Testis (tissue), 3 donors: Measurements from ENCODE around the gene CREG2. TPM values are rescaled to one million over a fixed set of nuclear protein-coding genes. Genes with fewer than 3 reads are reported as not detected.
A peak's percentile ranks its signal among the peaks of the same experiment; 100 is the strongest.

Experiments
- DNase-seq: peaks from one replicate; pipeline ENCODE4 v3.0.0-alpha.2; 2019
- H3K27ac ChIP-seq, 2 donors: fragments of 200-600 bp; sonication (generic); one replicate each; pipeline ENCODE4 v1.5.1; 2019
- H3K27me3 ChIP-seq: fragments of 200-600 bp; sonication (generic); one replicate; pipeline ENCODE4 v1.5.1; 2019
- H3K36me3 ChIP-seq: fragments of 200-600 bp; sonication (generic); one replicate; pipeline ENCODE4 v1.5.1; 2017; ENCODE audit warnings: low read depth; ENCODE audit errors: missing control alignments
- H3K4me1 ChIP-seq: fragments of 200-600 bp; sonication (generic); one replicate; pipeline ENCODE4 v1.5.1; 2019
- H3K4me3 ChIP-seq, 2 donors: fragments of 200-600 bp; sonication (generic); one replicate each; pipeline ENCODE4 v1.5.1; 2017 to 2019
- H3K9me3 ChIP-seq: fragments of 200-600 bp; sonication (generic); one replicate; pipeline ENCODE4 v1.5.1; 2017
- POLR2A ChIP-seq: fragments of 450-650 bp; IDR thresholded peaks from one replicate; pipeline ENCODE4 v1.6.1; 2017; ENCODE audit warnings: antibody characterized with exemption, mild to moderate bottlenecking, moderate library complexity
- WGBS, 2 donors: methylation state at CpG; one replicate each; pipeline ENCODE4 v1.1.5; 2018; 5-methylcytosine and 5-hydroxymethylcytosine counted together
- intact Hi-C: fragments of 100-400 bp; cut with DNase I; formaldehyde crosslinking; loops from one replicate; pipeline ENCODE4 v1.15.1; 2023; ENCODE audit warnings: low total_unique reads
- polyA plus RNA-seq: library from polyadenylated mRNA; stranded (reverse); fragments of 350-450 nt; fragmentation: Illumina TruSeq; extraction: RNeasy Lipid Tissue Mini Kit (QIAGEN cat#74804); gene quantifications from one replicate; pipeline ENCODE4 v1.2.3, GENCODE V29; 2014; ENCODE audit warnings: low read depth, low replicate concordance; ENCODE audit not compliant: insufficient read depth
- total RNA-seq, 2 donors: library from RNA; depleted of rRNA; stranded (reverse); fragments of >200 nt; gene quantifications; one replicate each; pipeline ENCODE4 v1.2.3, GENCODE V29; 2016
- TF ChIP-seq, protein P1 (sequence below), 3 experiments: fragments of 450-650 bp in 2 of 3; fragments of 200-600 bp in 1 of 3; sonication (generic) in 1 of 3; IDR thresholded peaks; one replicate each; pipeline ENCODE4 v1.5.1; 2016 to 2019; ENCODE audit warnings: antibody characterized with exemption in 3 of 3, mild to moderate bottlenecking in 2 of 3, moderate library complexity in 1 of 3

The CREG2 gene
- total and polyA plus RNA-seq, 3 donors from 2014 or later = 0.19 to 0.47 (median 0.42) TPM

DNA sequence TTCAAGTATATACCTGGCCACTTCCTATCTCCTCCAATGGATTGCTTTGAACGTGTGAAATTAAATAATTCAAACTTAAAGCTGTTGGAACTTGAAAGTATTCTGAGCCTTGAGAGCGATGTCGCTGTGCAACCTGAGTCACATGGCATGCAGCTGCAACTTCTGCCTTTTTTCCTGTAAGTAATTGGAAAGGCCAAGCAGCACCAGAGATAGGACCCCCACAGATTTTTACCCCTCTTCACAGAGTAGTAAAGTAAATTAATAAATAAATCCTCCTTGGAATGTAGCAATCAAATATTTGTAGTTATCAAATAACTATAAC is 75.6 kb downstream of the CREG2 start:
- no peak for DNase-seq
- TF ChIP-seq, protein P1, sequence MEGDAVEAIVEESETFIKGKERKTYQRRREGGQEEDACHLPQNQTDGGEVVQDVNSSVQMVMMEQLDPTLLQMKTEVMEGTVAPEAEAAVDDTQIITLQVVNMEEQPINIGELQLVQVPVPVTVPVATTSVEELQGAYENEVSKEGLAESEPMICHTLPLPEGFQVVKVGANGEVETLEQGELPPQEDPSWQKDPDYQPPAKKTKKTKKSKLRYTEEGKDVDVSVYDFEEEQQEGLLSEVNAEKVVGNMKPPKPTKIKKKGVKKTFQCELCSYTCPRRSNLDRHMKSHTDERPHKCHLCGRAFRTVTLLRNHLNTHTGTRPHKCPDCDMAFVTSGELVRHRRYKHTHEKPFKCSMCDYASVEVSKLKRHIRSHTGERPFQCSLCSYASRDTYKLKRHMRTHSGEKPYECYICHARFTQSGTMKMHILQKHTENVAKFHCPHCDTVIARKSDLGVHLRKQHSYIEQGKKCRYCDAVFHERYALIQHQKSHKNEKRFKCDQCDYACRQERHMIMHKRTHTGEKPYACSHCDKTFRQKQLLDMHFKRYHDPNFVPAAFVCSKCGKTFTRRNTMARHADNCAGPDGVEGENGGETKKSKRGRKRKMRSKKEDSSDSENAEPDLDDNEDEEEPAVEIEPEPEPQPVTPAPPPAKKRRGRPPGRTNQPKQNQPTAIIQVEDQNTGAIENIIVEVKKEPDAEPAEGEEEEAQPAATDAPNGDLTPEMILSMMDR (IDR thresholded peaks at IDR 0.05) = no peak
- no peak for TF ChIP-seq POLR2A
- 72 to 76% methylated on average over 3 of the region's 3 CpGs for WGBS, 2 donors
- Histone ChIP-seq H3K9me3 (no peaks in the 10 kb centered on the region), H3K4me1 (no peaks in the 10 kb centered on the region), H3K27ac (no peak overlapping the region), H3K4me3 (no peak overlapping the region), H3K36me3 (no peaks in the 10 kb centered on the region), H3K27me3 (no peaks in the 10 kb centered on the region)
- intact Hi-C loops = no loop called here

DNA sequence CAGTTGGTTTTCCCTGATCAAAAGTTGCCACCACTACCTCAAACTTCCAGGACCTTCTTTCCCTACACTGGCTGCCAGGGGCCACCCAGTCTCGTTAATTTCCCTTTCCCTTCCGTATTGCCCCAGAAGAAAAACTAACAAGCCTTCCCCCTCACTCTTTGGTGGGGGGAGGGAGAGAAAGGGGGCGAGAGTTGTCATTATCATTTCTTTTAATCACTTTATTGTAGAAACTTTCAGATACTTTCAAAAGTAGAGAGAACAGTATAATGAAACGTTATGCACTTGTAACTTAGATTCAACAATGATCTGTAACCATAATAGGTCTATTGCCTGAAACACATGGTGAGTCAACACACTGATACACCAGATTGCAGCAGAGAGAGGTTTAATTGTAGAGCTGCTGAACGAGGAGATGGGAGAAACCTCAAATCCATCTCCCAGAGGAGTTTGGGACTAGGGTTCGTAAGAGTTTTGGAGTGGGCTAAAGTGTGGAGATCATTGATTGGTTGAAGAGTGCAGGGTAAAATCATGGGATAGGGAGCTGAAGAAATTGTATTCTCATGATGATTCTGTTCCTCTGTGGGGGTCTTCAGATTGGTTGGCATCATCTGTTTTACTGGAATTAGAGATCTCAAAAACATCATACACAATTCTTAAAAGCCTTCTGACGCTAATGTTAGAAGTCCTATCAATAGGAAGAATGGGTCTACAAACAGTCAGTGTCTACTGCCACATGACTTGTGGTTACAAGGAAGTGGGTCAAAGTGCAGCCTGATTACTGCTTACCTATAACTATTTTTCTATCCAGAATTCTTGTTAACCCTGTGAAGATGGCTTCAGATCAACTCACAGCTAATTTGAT is 76.2 kb downstream of the CREG2 start:
- no peak for DNase-seq
- Histone ChIP-seq H3K27me3 (no peaks in the 10 kb centered on the region), H3K4me3 (no peak overlapping the region), H3K27ac (no peak overlapping the region), H3K9me3 (no peaks in the 10 kb centered on the region), H3K4me1 (no peaks in the 10 kb centered on the region), H3K36me3 (no peaks in the 10 kb centered on the region)
- no peak for TF ChIP-seq POLR2A
- TF ChIP-seq, protein P1 (IDR thresholded peaks at IDR 0.05) = no peak
- intact Hi-C loops = no loop called here
- 54 to 68% methylated on average over 7 of the region's 7 CpGs for WGBS, 2 donors

DNA sequence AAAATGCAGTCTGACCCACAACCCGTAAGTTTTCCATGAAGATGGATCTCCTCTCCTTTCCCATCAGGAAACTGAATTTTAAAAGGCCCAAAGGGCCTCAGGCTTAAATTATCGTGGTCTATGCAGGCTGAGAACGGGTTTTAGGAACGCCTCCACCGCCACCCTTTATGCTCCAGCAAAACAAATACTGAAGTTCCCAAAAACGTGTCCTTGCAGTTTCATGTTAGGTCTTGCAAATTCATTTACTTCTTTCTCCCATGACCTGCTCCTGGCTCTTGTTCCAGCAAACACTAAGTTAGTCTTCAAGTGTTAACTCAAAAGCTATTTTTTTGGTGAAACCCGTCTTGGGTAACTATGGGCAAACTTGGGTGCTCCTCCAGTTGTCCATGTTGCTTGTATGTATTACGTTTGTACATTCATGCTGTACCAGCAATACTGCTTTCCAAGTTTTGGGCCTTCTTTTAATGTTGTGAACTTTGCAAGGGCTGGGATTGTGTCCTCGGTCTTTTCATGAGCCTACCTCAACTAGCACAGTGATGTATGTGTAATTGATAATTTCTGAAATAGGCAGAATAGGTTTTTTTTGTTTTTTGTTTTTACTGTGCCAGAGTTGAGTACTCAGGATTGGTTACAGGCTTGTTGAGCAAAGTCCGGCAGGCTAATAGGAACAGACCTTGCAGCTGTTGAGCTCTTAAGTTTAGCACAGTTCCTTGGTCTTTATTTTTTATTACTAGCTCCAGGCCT is 77.0 kb downstream of the CREG2 start:
- 62 to 70% methylated on average over 10 of the region's 10 CpGs for WGBS, 2 donors
- Histone ChIP-seq H3K36me3 (no peaks in the 10 kb centered on the region), H3K4me3 (no peak overlapping the region), H3K4me1 (peaks cover 7% of the 10 kb centered on the region), H3K27me3 (no peaks in the 10 kb centered on the region), H3K9me3 (no peaks in the 10 kb centered on the region), H3K27ac (no peak overlapping the region)
- no peak for DNase-seq
- intact Hi-C loops = no loop called here
- TF ChIP-seq, protein P1 (IDR thresholded peaks at IDR 0.05) = no peak
- no peak for TF ChIP-seq POLR2A

DNA sequence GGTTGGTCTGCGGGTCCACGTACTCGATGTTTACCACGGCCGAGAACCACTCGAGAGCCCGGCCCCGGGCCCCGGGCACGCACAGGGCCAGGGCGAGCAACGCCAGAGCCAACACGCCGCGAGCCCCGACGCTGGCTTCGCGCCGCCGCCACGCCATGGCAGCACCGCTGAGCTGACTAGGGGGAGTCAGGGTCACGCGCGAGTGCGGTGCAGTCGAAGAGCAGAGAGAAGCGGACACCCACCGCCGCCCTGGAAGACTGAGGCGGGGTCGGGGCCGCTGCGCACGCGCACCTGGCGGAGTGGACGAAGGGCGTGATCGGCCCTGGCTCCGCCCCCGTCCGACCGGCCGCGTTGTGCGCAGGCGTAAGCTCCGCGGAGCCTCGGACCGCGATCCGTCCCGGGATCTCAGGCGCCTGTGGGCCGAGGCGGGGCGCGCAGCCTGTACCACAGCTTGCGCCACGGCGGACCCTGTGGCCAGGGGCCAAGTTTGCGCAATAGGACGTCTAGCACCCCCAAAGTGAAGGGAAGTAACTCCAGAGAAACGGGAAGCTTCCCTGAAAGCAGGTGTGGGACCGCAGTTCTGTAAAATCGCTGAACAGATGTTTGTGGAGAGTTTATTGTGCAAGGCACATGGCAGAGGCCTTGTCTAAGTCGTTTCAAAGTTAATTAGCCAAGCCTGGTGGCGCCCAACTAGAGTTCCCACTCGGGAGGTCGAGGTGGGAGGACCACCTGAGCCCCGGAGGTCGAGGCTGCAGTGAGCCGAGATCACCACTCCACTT is 78.7 kb downstream of the CREG2 start, which contains the start of gene RNF149:
Gene RNF149 (minus strand): TSS at position 270 of the 779 bp plus-strand sequence. CDS start 113 bp downstream, at position 157.
- DNase-seq = peak; percentile 94
- no peaks in the 10 kb centered on the region for H3K9me3 ChIP-seq
- no peaks in the 10 kb centered on the region for H3K27me3 ChIP-seq
- intact Hi-C loops = no loop called here
- H3K4me3 ChIP-seq = peak within 1 kb of the TSS; percentile 90 to 92
- peak; percentile 69 for TF ChIP-seq POLR2A
- TF ChIP-seq, protein P1 (IDR thresholded peaks at IDR 0.05) = peak in 2 of 3 experiments; percentile 26 to 32
- peak within 1 kb of the TSS; percentile 92 to 93 for H3K27ac ChIP-seq
- 0 to 1% methylated on average over 12 to 68 of the region's 76 CpGs for WGBS, 2 donors
- no peaks in the 10 kb centered on the region for H3K36me3 ChIP-seq
- peaks cover 13% of the 10 kb centered on the region for H3K4me1 ChIP-seq
